Measurements from ENCODE around the gene CFAP57. TPM values are rescaled to one million over a fixed set of nuclear protein-coding genes. Genes with fewer than 3 reads are reported as not detected.
A peak's percentile ranks its signal among the peaks of the same experiment; 100 is the strongest.

Gene CFAP57
- total RNA-seq, 1 experiment from 2014 or later = 0.16 TPM

DNA sequence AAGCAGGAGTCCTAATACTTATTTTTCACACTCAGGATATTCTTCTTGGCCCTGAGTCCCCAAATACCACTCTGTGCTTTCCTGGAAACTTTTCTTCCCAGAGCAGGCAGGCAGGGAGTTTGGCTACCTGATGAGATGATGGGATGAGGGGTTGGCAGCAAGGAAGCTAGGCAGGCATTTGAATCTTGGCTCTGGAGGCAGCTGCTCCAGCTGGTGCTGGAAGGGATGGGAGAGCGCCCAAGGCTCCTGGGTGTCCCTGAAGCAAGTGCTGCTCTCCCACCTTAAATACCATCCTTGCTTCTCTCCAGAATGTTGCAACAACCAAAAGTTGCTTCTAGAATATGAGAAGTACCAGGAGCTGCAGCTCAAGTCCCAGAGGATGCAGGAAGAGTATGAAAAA lies 49.7 kb downstream of the CFAP57 start:
- no peaks in the 10 kb centered on the region for H3K36me3 ChIP-seq
- no peaks in the 10 kb centered on the region for H3K9me3 ChIP-seq (replicated peaks)
- DNase-seq (ENCODE audit: low read depth in 1 of 2, low spot score in 2 of 2) = no peak
- no peaks in the 10 kb centered on the region for H3K27me3 ChIP-seq (replicated peaks)
- no peak overlapping the region for H3K27ac ChIP-seq
- no peak overlapping the region for H3K4me3 ChIP-seq
- H3K4me1 ChIP-seq (replicated peaks) = peaks cover 3% of the 10 kb centered on the region; the same call in 1 of the 2 replicates

DNA sequence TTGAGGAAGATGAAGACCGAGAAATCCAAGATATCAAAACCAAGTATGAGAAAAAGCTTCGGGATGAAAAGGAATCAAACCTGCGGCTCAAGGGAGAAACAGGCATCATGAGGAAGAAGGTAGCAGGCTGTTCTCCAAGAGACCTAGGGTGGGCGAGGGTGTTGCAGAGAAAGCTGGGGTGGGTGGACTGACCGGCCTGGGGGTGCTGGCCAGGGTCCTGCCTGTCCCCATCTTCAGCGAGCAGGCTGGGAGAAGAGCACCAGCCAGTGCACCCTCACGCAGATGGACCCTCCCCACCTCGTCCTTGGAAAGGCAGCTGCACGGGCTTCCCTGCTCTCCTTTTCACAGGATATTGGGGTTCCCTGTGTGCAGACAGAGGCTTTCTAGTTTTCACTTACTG lies 50.7 kb downstream of the CFAP57 start:
- Histone ChIP-seq H3K4me1 (replicated peaks) (peaks cover 8% of the 10 kb centered on the region), H3K27me3 (replicated peaks) (no peaks in the 10 kb centered on the region), H3K36me3 (no peaks in the 10 kb centered on the region), H3K9me3 (replicated peaks) (no peaks in the 10 kb centered on the region), H3K4me3 (no peak overlapping the region), H3K27ac (no peak overlapping the region)
- DNase-seq (ENCODE audit: low read depth in 1 of 2, low spot score in 2 of 2) = no peak

DNA sequence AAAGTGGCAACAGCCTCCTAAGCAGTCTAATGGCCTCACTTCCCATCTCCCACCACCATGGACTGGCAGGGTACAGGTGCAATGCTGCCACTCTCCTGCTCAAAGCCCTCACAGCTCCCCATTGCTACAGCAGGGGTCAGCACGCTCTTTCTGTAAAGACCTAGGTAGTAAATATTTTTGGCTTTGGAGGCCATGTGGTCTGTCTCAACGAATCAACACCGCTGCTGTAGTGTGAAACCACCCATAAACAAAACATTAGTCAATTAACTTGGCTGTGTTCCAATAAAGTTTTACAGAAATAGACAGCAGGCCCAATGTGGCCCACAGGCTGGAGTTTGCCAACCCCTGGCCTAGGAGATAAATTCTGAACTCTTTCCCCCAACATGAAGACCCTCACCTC lies 53.0 kb downstream of the CFAP57 start:
- Histone ChIP-seq H3K9me3 (replicated peaks) (no peaks in the 10 kb centered on the region), H3K36me3 (no peaks in the 10 kb centered on the region), H3K27me3 (replicated peaks) (no peaks in the 10 kb centered on the region), H3K4me3 (no peak overlapping the region), H3K27ac (no peak overlapping the region), H3K4me1 (replicated peaks) (peaks cover 8% of the 10 kb centered on the region)
- DNase-seq (ENCODE audit: low read depth in 1 of 2, low spot score in 2 of 2) = no peak

DNA sequence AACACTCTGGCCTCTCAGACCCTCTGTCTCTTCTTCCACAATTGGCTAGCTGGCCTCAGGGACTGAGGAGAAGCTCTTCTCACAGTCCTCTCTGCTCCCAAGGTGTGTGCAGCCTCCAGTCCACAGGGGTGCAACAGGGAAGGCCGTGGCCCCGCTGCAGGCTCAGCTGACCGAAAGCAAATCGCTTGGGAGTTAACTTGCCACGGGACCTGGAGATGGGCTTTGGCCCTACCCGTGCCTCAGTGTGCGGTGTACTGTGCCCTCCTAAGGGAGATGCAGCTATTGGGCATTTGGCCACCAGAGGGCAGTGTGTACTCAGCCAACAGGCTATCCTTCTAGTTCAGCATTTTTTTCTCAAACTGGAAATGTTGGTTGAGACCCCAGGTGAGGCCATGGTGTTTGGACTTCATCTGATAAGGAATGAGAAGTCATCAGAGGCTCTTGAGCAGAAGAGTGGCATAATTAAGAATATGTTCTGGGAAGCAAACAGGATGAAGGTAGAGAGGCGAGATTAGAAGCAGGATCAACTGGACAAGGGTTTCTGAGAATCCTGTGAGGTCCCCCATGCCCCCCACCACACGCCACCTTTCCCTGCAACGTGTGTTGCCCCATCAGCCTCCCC lies 55.1 kb downstream of the CFAP57 start:
- Histone ChIP-seq H3K36me3 (no peaks in the 10 kb centered on the region), H3K27me3 (replicated peaks) (no peaks in the 10 kb centered on the region), H3K4me3 (no peak overlapping the region), H3K27ac (no peak overlapping the region), H3K9me3 (replicated peaks) (no peaks in the 10 kb centered on the region), H3K4me1 (replicated peaks) (peaks cover 14% of the 10 kb centered on the region)
- peak; percentile 73 to 84 for DNase-seq (ENCODE audit: low read depth in 1 of 2, low spot score in 2 of 2)

DNA sequence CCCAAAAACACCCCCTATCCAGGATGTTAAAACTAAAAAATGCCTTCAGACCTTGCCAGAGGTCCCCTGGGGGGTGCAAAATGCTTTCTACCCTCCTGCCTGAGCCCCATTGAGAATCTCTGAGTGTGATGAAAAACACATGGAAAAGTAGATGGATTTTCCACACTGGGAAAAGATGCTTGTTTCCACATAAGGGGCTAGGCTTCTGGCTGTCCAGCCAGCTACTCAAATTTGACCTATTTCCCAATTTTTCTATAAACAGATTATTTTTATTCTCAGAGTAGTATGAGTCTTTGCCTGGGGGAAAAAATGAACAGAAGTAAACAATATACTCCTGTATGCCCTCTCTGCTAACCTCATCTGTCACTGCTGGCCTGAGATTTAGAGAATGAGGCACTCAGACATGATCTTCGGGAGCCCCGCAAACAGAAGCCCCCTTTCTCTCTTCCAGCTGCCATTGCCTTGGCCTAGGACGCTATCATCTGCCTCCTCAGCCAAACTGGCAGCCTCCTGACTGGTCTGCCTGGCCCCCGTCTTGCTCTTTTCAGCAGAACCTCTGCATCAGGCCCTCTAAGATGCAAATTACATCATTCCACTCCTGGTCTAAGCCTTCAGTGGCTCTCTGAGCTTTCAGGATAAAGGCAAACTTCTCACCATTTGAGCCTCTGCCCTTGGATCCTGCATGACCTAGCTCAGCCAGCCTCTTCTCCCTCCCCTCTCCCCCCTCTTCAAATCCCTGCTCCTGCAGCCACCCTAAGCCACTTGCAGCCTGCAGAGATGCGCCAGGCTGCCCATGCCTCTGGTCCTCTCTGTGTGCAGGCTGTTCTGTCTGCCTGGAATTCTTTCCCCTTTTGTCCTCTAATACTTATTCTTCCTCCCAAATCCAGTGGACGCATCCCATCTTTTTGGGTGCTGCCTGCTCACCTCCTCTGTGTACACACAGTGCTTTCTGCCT lies 58.0 kb downstream of the CFAP57 start:
- Histone ChIP-seq H3K4me3 (no peak overlapping the region), H3K4me1 (replicated peaks) (peaks cover 20% of the 10 kb centered on the region), H3K36me3 (no peaks in the 10 kb centered on the region), H3K27me3 (replicated peaks) (no peaks in the 10 kb centered on the region), H3K9me3 (replicated peaks) (no peaks in the 10 kb centered on the region), H3K27ac (no peak overlapping the region)
- DNase-seq (ENCODE audit: low read depth in 1 of 2, low spot score in 2 of 2) = no peak

DNA sequence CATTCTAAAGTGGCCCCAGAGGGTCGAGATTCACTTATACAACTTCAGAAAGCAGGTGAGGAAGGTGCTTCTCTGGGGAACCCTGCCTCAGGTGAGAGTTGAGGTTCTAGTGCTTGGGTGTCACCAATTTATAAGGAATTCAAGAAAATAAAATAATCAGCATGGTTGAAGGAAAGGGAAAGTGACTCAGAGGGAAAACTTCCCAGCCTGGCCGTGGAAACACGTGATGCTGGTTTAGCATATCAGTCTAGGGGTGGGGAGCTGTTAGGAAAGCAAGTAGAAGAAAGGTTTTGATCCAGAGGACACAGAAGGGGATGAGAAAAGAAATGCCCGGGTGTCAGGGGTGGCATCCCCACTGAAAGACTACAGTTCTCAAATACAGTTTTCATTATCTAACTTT lies 59.9 kb downstream of the CFAP57 start:
- DNase-seq (ENCODE audit: low read depth in 1 of 2, low spot score in 2 of 2) = peak; percentile 64 to 66
- Histone ChIP-seq H3K9me3 (replicated peaks) (no peaks in the 10 kb centered on the region), H3K4me3 (no peak overlapping the region), H3K27me3 (replicated peaks) (no peaks in the 10 kb centered on the region), H3K4me1 (replicated peaks) (peaks cover 15% of the 10 kb centered on the region), H3K27ac (peak overlapping the region; percentile 39), H3K36me3 (no peaks in the 10 kb centered on the region)

DNA sequence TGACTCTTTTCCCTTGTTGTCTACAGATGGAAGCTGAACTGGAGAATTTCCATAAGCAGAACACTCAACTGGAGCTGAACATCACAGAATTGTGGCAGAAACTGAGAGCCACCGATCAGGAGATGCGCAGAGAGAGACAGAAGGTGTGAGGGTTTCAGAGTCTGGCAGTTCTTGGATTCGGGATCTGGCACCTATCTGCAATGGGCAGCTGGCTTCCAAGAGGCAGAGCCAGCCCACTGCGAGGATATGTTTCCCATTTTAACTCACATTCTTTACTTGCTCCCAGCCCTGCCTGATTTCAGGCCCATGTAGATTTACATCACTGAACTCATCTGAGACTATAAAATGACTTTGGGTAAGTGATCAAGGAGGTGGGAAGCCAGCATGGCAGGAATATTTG lies 60.4 kb downstream of the CFAP57 start:
- H3K27me3 ChIP-seq (replicated peaks) = no peaks in the 10 kb centered on the region
- H3K4me3 ChIP-seq = no peak overlapping the region
- no peaks in the 10 kb centered on the region for H3K9me3 ChIP-seq (replicated peaks)
- H3K36me3 ChIP-seq = no peaks in the 10 kb centered on the region
- H3K4me1 ChIP-seq (replicated peaks) = peaks cover 13% of the 10 kb centered on the region
- peak overlapping the region; percentile 39 for H3K27ac ChIP-seq
- DNase-seq (ENCODE audit: low read depth in 1 of 2, low spot score in 2 of 2) = no peak

DNA sequence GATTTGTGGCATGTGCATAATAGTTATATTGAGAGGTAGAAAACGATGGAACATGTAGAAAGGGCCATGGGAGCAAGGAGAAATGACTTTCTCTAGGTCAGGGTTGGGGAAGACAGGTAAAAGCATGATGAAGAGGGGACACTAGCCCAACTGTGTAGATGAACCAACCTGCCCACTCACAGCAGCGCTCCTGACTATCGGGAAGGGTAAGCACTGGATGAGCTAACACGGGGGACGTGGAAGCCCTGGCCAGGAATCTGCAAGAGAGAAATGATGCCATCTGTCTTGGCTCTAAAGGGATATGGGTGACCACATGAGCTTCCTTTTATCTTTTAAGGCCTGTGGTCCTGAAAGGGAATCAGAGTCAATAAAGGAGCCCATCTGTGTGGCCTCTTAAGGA lies 61.5 kb downstream of the CFAP57 start:
- Histone ChIP-seq H3K27me3 (replicated peaks) (no peaks in the 10 kb centered on the region), H3K9me3 (replicated peaks) (no peaks in the 10 kb centered on the region), H3K27ac (no peak overlapping the region), H3K4me1 (replicated peaks) (peaks cover 13% of the 10 kb centered on the region), H3K36me3 (no peaks in the 10 kb centered on the region), H3K4me3 (no peak overlapping the region)
- no peak for DNase-seq (ENCODE audit: low read depth in 1 of 2, low spot score in 2 of 2)

DNA sequence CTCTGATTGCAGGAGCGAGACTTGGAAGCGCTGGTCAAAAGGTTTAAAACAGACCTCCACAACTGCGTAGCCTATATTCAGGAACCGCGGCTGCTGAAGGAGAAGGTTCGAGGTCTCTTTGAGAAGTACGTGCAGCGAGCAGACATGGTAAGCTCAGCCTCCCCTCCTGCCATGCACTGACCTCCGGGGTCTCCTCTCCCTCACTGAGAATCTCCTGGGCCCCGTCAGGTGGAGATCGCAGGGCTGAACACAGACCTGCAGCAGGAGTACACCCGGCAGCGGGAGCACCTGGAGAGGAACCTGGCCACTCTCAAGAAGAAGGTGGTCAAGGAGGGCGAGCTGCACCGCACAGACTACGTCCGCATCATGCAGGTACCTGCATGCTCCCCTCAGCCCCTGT lies 62.1 kb downstream of the CFAP57 start:
- no peaks in the 10 kb centered on the region for H3K9me3 ChIP-seq (replicated peaks)
- H3K27ac ChIP-seq = no peak overlapping the region
- no peaks in the 10 kb centered on the region for H3K27me3 ChIP-seq (replicated peaks)
- no peak for DNase-seq (ENCODE audit: low read depth in 1 of 2, low spot score in 2 of 2)
- H3K36me3 ChIP-seq = no peaks in the 10 kb centered on the region
- peaks cover 13% of the 10 kb centered on the region for H3K4me1 ChIP-seq (replicated peaks)
- no peak overlapping the region for H3K4me3 ChIP-seq

DNA sequence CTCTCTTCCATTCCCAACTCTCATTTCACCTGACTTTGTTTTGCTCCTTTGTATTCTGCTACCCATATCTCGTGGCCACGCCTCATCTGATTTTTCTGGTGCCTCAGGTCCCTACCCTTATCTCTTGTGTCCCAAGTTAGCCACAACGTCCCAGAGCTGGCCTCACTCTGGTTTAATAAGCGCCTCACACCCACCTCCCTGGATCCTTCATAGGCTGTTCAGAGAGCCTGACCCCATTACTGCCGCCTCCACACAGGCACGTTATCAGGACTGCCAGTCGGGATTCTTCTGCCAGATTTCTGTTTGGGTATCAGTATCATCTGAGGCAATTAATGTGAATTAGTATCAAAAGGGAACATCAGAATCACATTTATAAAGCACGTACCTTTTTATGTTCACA lies 62.9 kb downstream of the CFAP57 start:
- Histone ChIP-seq H3K36me3 (no peaks in the 10 kb centered on the region), H3K9me3 (replicated peaks) (no peaks in the 10 kb centered on the region), H3K4me3 (no peak overlapping the region), H3K27ac (no peak overlapping the region), H3K4me1 (replicated peaks) (peaks cover 13% of the 10 kb centered on the region), H3K27me3 (replicated peaks) (no peaks in the 10 kb centered on the region)
- DNase-seq (ENCODE audit: low read depth in 1 of 2, low spot score in 2 of 2) = no peak

DNA sequence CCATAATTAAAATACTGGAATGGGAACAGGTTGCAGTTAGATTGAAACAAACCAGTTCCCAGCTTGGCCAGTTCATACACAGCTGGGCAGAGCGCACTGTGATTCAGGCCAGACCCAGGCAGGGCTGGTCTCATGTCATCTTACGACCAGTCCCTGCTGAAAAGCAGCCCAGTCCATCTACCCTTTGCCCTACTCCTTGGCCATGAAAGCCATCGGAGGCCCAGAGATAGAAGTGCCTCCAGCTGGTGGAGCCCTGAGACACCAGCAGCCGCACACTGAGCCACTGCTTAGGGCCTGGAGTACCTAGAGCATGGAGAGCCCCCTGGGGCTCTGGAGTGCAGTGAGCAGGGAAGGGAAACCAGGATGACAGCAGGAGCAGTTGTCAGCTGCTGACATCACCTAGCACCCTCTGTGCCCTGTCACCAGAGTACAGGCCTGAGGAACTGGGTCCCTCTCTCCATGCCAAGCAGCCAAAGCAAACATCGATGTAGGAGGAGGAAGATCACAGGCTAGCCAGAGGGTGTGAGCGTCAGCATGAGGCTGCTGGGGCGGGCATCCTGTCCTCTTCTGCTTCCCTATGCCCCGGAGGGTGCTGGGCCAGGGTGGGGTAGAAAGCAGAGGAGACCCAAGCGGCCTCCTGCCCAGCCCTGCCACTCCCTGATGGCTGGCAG lies 63.5 kb downstream of the CFAP57 start:
- Histone ChIP-seq H3K9me3 (replicated peaks) (no peaks in the 10 kb centered on the region), H3K4me3 (no peak overlapping the region), H3K36me3 (no peaks in the 10 kb centered on the region), H3K27me3 (replicated peaks) (no peaks in the 10 kb centered on the region), H3K27ac (no peak overlapping the region), H3K4me1 (replicated peaks) (peaks cover 13% of the 10 kb centered on the region)
- DNase-seq (ENCODE audit: low read depth in 1 of 2, low spot score in 2 of 2) = no peak

DNA sequence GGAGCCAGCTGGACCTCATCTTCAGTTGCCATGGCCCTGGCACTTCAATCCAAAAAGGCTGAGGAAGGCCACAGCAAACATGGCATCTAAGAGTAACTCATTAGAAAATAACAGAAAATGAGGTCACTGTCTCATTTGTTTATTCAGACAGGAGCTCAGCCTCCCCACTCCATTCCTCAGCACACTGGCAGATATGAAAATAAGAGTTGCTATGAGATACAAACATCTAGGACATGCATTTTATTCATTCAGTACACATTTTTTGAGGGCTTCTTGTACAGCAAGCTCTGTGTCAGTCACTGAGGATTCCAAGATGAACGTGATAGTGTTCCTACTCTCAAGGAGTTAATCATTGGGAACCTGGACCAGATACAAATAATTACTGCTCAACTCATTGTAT lies 65.0 kb downstream of the CFAP57 start:
- H3K4me3 ChIP-seq = no peak overlapping the region
- DNase-seq (ENCODE audit: low read depth in 1 of 2, low spot score in 2 of 2) = no peak
- no peak overlapping the region for H3K27ac ChIP-seq
- no peaks in the 10 kb centered on the region for H3K27me3 ChIP-seq (replicated peaks)
- no peaks in the 10 kb centered on the region for H3K9me3 ChIP-seq (replicated peaks)
- H3K4me1 ChIP-seq (replicated peaks) = peaks cover 15% of the 10 kb centered on the region
- H3K36me3 ChIP-seq = no peaks in the 10 kb centered on the region

DNA sequence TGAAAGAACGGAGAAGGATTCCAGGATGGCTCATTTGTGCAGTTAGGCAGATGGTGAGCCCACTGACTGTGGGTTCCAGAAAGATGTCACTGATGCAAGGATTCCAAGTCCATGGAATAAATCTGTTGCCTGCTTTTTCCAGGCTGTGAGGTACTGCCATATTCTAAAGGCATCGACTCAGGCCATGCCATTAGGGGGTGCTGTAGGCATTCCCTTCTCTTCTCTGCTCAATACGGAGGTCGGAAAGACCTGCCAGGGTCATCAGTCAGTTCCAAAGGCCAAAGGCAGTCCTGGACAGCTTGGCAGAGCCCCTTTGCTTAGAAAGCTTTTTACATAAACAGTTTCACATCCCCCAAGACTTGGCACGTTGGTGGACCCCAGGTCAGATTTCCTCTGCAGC lies 66.0 kb downstream of the CFAP57 start:
- Histone ChIP-seq H3K27ac (no peak overlapping the region), H3K36me3 (no peaks in the 10 kb centered on the region), H3K4me1 (replicated peaks) (peaks cover 7% of the 10 kb centered on the region), H3K27me3 (replicated peaks) (no peaks in the 10 kb centered on the region), H3K4me3 (no peak overlapping the region), H3K9me3 (replicated peaks) (no peaks in the 10 kb centered on the region)
- DNase-seq (ENCODE audit: low read depth in 1 of 2, low spot score in 2 of 2) = peak; percentile 36 to 61

DNA sequence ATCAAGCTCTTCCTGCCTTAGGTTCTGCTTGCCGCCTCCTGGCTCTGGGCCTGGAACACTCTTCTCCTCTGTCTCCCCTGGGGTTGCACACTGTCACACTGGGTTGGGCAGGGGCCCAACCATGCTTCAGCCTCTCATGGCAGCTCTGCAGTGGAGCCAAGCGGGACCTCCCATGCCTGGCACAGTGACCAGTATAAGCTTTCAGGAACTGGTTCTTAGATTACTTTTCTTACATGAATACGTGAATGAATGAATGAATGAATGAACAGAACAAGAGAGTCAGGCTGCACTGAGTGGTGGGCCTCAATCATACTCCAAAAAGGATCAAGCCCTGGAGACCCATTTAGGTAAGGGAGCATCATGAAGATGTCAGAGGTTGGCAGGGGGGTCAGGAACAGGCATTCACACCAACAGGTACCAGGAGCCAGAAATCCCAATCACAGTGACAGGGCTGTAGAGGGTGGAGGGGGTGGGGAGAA lies 66.9 kb downstream of the CFAP57 start:
- H3K27me3 ChIP-seq (replicated peaks) = no peaks in the 10 kb centered on the region
- H3K27ac ChIP-seq = no peak overlapping the region
- no peaks in the 10 kb centered on the region for H3K9me3 ChIP-seq (replicated peaks)
- no peak for DNase-seq (ENCODE audit: low read depth in 1 of 2, low spot score in 2 of 2)
- H3K4me1 ChIP-seq (replicated peaks) = peaks cover 7% of the 10 kb centered on the region
- no peaks in the 10 kb centered on the region for H3K36me3 ChIP-seq
- no peak overlapping the region for H3K4me3 ChIP-seq

Measured in SJSA1 (cell line).